NCI-H526 treated with DMSO at 0.1 percent for 48 hours (cell line): ENCODE measurements around the gene DHRS1.
A peak's percentile ranks its signal among the peaks of the same experiment; 100 is the strongest.

ENCODE experiments used
- DNase-seq: peaks from one replicate; lab custom pipeline; 2025; lab: John Stamatoyannopoulos, UW

DHRS1 gene

DNA sequence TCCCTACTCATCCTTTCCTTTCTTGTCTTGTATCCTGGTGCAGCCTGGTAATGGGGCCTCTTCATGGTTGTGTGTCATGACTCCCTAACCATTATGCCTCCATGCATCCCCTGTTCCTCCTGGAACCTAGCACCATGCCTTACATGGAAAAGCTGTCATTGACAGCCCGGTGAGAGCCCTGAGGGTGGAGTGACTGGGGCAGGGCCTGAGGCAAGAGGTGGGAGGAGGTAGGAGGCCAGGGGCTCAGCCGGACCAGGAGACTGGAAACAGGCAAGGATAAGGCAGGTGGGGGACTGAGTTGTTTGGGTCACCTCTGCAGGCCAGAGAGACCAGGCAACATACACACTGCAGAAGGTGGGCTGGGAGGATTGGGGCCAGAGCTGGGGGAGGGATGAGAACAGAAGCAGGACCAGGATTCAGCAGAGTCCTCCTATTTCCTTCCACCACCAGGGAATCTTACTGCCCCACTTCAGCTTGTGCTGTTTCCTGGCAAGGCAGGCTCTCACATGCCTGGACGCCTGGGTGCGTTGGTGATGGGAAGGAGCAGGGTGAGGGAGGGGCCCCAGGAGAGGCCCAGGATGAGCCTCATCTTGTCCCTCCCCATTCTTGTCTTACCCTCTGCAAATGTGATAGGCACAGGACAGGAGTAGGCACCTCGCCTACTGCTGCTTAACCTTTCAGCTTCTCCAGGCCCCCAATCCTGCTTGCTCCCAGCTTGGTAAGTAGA is 10.1 kb upstream of the DHRS1 start, which contains the start of gene LTB4R2:
Gene LTB4R2, plus strand, starts transcription at position 603 of the 727 bp plus-strand sequence. CDS start 525 bp downstream, outside the sequence.
- no peak for DNase-seq

DNA sequence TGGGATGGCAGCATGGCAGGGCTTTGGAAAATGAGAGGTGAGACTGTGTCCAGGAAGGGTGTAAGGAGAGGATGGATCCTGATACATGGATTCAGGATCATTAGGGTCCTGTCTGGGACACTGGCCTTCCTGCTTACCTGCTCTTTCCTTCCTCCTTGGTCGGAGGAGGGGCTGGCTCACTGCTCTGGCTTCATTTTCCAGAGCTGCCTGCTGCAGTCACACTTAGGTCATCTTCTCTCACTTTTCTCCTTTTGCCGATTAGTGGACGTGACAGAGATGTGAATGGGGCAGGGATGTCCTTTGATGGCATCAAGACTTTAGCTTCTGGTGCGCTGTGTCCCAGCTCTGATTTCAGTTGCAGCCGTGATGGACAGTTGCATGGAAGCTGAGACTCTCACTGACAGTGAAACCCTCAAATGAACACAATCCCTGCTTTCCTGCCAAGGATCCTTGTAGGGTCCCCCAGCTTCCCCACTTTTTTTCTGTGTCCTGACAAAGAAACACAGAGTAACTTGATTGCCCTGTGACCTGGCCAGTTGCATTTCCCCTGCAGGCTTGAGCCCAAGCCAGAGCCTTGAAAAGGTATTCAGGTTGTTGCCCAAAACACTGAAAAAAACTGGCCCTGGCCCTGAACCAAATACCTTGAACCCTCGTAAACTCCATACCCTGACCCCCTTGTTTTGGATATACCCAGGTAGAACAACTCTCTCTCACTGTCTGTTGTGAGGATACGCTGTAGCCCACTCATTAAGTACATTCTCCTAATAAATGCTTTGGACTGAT is 9.0 kb upstream of the DHRS1 start:
- DNase-seq: no peak

DNA sequence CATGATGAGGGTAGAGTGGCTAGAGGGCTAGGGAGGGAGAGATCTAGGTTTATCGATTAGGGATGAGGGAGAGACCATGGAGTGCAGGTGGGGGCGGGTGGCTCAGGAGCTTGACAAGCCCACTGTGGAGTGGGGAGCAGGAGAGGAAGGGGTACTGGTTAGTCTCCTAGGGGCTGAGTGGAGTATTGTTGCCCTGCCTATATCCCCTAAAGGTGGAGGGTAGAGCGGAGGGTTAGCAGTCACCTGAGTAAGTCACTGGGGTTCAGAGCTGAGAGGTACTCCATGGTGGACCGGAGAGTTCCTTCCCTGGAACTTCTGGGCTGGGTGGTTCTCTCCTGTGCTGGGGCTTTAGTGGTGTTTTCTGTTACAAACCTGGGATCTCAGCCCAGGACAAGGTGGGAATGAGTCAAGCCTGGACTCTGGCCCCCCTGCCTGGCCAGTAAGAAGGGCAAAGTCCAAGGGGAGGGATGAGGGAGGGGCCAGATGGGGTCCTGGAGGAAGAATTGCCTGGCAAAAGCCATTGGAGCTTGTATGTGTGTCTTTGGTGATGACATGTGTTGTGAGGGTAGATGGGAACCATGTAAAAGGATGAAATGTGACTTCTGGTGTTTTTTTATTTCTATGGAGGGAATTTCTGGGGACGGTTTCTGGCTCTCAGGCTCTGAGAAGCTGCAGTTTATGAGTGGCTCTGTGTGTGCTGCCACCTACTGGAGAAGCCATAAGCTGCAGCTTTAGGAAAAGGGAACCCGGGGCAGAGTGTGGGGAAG is 8.2 kb upstream of the DHRS1 start, which contains the start of gene CIDEB:
Gene CIDEB, minus strand, starts transcription at position 403 of the 767 bp plus-strand sequence. Its CDS starts 119 bp downstream, at position 284.
- DNase-seq: no peak

DNA sequence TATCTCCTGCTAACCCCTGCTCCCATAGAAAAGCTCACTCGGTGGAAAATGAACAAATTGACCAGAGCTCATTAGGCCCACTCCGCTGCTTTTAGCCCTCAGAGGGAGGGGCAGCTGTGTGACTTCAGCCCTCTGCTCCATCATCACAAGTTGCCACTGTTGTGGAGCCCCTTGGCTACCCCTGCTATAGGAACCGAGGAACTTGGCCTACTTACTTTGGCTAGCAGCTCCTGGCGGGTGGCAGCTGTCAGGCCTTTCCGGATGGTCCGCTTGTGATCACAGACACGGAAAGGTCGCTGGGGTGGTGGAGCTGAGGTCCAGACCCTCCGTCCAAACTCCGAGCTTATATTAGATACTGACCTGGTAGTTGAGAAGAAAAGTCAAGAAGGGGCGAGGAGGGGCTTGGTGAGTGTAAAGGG is 7.6 kb upstream of the DHRS1 start:
- no peak for DNase-seq

DNA sequence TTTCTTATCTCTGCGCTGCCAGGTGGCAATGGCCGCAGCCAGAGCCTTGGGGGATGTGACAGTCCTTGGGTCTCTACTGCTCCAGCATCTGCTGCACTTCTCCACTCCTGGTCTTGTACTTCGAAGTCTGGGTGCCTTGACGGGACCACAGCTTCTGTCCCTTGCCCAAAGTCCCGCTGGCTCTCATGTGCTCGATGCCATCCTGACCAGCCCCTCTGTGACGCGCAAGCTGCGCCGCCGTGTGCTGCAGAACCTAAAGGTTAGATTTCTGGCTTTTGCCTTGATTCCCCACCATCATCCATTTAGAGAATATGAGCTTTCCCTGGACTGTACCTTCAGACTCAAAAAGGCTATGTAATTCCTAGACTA is 4.4 kb upstream of the DHRS1 start:
- DNase-seq: no peak

DNA sequence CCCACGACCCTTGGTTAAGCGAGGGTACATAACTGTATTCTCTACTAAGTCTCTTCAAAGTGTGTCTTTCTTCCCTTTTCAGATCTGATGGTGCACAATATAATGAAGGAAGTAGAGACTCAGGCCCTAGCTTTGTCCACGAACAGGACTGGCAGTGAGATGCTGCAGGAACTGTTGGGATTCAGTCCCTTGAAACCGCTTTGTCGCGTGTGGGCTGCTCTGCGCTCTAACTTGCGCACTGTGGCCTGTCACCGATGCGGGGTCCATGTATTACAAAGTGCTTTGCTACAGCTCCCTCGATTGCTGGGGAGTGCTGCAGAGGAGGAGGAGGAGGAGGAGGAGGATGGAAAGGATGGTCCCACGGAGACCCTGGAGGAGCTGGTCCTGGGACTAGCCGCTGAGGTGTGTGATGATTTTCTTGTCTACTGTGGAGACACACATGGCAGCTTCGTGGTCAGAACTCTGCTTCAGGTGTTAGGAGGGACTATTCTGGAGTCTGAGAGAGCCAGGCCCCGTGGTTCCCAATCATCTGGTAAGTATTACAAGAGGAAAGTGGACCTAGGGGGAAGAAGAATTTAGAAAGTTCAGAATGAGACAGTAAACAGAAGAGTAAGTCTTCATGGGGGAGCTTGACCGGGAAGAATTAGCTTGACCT is 873 bp upstream of the DHRS1 start:
- DNase-seq: no peak

DNA sequence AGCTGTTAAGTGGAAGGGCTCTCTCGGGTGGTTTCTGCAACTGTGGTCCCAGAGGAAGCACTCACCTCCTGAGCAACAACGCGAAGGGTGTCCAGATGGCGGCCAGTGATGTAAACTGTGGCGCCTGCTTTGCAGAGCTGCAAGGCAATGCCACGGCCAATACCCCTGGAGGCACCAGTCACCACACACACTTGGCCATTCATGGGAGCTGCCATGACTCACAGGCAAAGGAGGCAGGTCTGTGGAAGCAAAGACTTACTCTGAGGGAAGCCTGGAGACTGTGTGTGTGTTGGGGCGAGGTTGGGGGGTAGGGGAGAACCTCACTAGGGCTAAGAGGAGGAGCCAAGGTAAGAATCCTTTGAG is 707 bp downstream of the DHRS1 start:
- no peak for DNase-seq

DNA sequence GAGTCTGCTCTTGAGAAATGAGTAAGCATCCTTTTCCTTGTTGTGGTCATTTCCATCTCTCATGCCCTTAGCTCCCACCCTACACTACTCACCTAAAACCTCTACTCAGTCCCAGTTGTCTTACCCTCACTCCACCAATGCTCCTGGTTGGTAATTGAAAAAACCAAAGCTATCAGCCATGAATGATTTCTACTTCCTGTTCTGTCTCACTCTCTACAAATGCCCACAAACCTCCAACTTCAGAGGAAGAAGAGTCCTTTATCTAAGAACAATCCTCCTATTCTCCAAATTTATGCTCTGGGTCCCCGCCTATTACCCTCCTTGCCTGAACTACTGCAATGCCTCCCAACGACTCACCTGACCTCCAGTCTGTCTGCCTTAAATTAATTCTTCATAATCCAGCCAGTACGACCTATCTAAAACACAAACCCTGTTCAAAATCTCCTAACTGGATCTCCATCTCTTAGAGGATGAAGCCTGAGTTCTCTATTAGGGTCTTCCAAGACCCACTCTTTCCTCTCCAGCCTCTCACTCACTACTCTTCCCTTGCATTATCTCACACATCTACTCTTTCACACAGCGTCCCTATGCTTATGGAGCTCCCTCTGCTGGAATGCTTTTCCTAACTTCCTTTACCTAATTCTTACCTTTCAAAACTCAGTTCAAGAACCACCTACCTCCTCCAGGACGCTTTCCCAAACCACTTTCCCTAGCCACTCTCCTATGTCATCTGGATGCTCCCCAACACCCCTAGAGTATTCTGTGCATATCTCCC is 2.2 kb downstream of the DHRS1 start:
- peak; percentile 7 for DNase-seq

DNA sequence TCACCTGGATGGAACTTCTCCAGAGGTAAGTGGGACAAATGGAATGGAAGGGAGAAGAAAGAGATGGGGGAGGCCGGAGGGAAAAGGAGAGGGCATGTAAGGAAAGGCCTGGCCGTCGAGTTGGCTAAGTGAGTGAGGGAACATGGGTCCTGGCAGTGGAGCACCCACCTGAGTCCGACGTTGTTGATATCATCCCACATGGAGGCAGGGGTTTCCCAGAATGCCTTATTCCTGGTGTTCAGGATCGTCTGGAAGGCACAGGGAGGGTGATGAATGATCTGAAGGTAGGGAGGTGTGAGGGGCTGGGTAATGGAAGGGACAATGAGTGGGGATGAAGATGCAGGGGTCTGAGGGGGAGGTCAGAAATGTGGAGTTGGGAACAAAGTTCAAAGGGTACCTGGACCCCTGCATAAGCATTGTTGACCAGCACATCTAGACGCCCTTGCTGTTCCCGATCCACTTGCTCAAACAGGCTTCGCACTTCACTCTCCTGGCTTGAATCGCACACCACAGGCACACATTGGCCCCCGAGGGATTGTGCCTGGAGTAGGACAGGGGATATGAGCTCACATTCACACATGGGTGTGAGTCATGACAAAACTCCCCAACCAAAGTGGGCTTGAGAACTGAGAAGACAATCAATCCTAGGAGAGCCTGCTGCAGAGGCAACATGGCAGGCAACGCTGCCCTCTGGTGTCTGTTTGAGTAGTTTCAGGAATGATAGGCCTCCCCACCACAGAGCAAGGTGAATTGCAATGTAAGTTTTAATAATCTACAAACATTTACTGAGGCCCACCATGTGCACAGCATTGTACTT is 3.0 kb downstream of the DHRS1 start:
- peak; percentile 11 for DNase-seq

DNA sequence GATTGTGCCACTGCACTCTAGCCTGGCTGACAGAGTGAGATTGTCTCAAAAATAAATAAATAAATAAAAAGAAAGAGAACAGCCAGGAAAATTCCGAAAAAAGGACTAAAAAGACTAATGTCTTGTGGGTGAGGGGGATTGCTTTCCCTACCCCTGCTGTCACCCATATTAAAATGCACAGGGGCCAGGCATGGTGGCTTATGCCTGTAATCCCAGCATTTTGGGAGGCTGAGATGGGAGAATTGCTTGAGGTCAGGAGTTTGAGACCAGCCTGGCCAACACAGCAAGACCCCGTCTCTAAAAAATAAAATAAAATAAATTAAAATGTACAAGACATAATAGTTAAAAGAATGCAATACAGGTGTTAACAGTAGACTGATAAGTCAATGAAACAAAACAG is 6.1 kb downstream of the DHRS1 start:
- DNase-seq: no peak

DNA sequence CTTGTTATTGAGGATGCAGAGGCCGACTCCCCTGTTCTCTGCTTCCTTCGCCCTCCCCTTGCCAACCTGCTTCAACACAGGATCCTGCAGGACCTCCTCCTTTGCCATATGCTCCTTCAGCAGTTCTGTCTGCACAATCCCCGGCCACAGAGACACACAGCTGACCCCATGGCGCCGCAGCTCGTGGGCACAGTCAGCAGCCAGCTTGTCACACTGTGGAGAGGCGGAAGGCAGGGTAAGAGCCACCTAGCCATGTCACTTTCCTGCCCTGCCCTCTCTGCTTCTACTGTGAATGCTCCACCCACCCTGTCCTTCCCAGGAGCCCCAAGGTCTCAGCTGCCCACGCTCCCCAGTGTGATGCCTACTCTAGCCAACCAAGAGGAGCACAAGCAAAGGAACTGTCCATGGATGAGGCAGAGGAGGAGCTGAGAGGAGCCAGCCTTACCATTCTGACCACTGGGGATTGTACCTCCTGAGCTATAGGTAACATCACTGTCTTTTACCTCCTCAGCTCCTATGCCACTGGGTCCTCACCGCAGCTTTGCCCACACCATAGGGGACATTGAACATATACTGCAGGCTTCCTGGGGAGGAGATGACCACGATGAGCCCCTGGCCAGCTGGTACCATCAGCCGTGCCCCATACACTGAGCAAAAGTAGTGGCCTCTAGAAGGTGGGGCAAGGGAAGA is 7.3 kb downstream of the DHRS1 start:
- DNase-seq: no peak

DNA sequence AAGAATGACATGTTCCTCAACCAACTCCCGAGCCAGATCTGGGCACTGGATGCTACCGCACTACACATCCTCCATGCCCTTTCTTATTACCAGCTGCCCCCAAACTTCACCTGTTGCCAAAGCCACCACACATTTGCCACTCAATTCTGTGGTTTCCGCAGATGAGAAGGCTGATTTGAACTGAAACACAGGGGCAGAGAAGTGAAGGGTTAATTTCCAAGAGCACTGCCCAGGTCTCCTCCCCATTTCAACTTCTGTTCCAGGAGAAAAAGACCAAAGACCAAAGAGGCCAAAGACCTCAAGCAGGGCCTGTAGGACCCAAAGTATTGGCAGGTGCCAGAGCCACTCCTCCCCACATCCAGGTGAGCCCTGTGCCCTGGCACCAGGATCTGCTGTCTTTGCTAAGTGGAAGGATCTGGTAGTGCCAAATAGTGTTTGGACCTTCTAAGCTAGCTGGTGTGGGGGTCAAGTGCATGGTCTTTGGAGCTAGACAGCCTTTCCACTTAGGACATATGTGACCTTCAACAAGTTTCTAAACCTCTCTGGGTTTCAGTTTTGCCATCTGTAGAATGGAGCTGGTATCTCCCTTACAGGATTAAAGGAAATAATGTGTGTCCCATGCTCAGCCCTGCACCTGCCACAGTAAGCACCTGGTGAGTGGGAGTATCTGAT is 8.0 kb downstream of the DHRS1 start:
- DNase-seq: no peak

DNA sequence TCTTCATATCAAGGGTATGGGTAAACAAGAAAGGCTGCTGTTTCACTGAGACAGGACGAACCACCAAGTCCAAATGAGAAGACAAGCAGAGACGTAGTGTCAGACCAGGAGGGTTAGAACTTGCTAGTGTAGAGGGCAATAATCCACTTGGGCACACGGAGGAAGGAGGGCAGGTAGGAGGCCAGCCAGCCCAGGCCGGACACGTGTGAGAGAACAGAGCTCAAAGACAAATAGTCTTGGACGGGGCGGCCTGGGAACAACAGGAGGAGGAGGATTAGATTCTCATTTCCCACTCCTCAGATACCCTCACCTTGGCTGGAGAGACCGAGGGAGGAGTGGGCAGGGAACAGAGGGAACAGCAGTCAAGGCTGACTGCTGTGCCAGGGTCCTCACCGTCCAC is 8.8 kb downstream of the DHRS1 start:
- DNase-seq: no peak

DNA sequence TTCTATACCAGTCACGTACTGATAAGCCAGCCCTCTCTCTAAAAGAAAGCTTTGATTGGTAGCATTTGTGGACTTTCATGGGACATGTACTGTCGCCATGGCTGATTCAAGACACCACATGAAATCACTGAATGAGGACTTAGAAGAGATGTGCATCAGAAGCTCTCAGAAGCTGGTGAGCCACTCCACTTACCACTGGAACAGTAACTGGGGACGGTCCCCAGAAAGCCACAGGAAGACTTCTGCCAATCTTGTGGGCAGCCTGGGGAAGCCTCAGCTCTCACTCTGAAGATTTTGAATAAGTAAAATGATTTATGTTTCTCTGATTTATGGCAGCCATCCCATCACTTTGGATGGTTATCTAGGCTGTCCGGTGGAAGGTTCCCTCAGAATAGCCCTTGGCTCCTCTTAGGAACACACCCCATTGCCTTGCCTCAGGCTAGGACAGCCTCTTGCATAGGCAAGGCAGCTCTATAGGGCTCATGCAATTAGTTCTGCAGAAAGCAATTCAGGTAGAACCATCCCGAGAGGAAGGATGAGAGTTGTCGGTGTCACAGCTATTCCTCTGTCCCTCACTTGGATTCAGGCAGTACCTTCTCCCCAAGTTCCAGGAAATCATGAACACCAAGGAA is 9.8 kb downstream of the DHRS1 start:
- DNase-seq: no peak

DNA sequence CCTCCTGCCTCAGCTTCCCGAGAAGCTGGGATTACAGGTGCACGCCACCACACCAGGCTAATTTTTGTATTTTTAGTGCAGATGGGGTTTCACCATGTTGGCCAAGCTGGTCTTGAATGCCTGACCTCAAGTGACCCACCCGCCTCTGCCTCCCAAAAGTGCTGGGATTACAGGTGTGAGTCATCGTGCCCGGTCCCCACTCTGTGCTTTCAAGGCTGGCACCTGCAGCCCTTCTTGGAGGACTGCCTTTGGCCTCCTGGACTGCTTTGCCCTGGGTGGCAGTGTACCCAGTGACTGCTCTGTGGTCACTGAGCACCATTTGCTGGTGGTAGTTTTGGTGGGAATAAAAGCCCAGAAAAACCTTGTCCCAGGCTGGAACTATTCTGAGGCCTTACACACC is 12.6 kb downstream of the DHRS1 start:
- DNase-seq: no peak

DNA sequence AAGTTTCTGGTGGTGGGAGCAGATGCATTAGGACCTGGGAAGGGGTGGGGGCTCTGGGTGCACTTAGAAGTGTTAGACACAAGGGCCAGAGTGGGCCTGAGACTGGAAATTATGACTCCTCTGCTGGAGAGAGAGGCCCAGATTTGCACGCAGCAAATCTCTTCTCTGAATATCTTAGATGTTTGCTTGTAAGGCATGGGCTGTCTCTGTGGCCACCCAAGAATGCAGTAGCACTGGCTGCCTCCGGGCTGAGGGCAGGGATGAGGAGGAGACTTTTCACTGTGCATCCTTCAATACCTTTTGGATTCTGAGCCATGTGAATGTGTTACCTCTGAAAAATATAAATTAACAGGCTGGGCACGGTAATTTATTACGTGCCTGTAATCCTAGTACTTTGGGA is 14.2 kb downstream of the DHRS1 start:
- no peak for DNase-seq

DNA sequence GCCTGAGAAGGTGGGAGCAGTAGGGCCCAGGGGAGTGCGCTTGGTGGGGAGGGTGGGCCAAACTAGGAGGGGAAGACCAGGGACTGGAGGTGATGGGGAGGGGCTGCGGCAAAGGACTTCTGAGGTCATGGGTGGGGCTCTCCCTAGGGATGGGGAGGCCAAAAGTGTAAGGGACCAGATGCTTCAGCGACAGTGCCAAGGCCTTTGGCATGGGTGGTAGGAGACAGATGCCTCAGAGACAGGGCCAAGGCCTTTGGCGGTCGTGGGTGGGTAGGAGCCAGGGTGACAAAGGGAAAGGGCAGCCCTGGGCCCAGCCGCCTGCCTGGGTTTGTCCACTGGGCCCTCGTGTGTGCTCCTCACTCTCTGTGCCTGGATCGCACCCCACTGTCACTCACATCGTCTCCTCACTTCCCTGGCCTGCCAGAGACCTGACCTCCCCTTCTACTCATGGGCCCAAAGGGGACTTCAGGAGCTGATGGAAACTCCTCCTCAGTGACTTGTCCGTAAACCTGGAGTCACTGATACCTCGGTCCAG is 15.0 kb downstream of the DHRS1 start:
- DNase-seq: no peak

DNA sequence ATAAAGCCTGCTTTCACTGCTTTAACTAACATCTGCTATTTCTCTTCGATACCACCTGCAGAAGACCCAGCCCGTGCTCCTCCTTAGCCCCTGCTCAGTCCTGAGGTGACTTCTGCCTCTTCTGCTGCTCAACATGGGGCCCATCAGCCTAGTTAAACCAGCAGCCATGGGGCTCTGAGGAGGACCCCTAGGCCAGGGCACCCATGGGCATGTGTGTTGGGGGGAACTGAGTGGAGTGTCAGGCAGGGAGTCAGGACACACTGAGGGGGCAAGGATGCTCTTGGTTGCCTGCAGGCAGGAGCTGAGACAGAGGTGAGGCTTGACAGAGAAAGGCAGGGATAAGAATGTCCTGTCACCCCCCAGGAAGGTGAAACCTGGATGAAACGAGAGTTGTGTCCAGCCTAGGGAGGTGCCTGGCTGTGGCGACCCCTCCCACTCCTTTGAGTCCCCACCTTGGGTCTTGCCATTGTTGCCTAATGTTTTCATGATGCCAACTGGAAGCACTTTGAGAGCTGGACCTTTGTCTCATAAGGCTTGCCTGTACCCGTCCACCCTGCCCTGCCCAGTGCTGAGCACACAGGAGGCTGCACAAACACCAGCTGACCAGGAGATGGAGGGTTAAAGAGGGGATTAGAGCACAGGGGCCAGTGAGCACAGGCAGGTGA is 15.7 kb downstream of the DHRS1 start:
- DNase-seq: no peak
